HG03439 (cell line): ENCODE measurements around the gene TRPV4.
A peak's percentile ranks its signal among the peaks of the same experiment; 100 is the strongest.

Source experiments
- ATAC-seq: cut with Tn5 transposase; IDR thresholded peaks from one replicate; pipeline ENCODE4 v1.9.1; 2021; ENCODE audit warnings: mild to moderate bottlenecking, moderate library complexity; ENCODE audit not compliant: unreplicated experiment

The TRPV4 gene

GRCh38 chr12:109781668-109782325 lies 51.4 kb downstream of the TRPV4 start:
- ATAC-seq = no peak

- no peak for ATAC-seq
Observed at GRCh38 chr12:109779382-109779781, 53.8 kb downstream of the TRPV4 start.

GRCh38 chr12:109778684-109779083 lies 54.5 kb downstream of the TRPV4 start:
- ATAC-seq = no peak

- no peak for ATAC-seq
Observed at GRCh38 chr12:109777544-109777943, 55.7 kb downstream of the TRPV4 start.

GRCh38 chr12:109776624-109777023 lies 56.6 kb downstream of the TRPV4 start:
- ATAC-seq = no peak

- peak; percentile 66 for ATAC-seq
Observed at GRCh38 chr12:109775172-109775881, 57.9 kb downstream of the TRPV4 start.

- no peak for ATAC-seq
Observed at GRCh38 chr12:109773384-109774011, 59.7 kb downstream of the TRPV4 start.

GRCh38 chr12:109772622-109773321 lies 60.4 kb downstream of the TRPV4 start:
- no peak for ATAC-seq

GRCh38 chr12:109771746-109772621 lies 61.2 kb downstream of the TRPV4 start:
- ATAC-seq = no peak

- no peak for ATAC-seq
Observed at GRCh38 chr12:109770861-109771670, 62.1 kb downstream of the TRPV4 start.

GRCh38 chr12:109770104-109770860 lies 62.9 kb downstream of the TRPV4 start:
- ATAC-seq = no peak

GRCh38 chr12:109768901-109769670 lies 64.1 kb downstream of the TRPV4 start:
- no peak for ATAC-seq

- ATAC-seq = no peak
Observed at GRCh38 chr12:109767991-109768900, 65.0 kb downstream of the TRPV4 start.

GRCh38 chr12:109767456-109767855 lies 65.7 kb downstream of the TRPV4 start:
- ATAC-seq = no peak

GRCh38 chr12:109766251-109766778 lies 66.9 kb downstream of the TRPV4 start:
- no peak for ATAC-seq

- ATAC-seq = no peak
Observed at GRCh38 chr12:109765446-109765810, 67.8 kb downstream of the TRPV4 start.
